SU-DHL-6 (cell line): ENCODE data around the gene PDE9A.

ENCODE experiments used
- H2AFZ ChIP-seq: fragments of 200-600 bp; sonication (generic); 2 replicates; pipeline ENCODE4 v1.6.1; 2014; ENCODE audit warnings: low read depth, mild to moderate bottlenecking, moderate library complexity, mixed read lengths, antibody characterized with exemption, low read length; ENCODE audit not compliant: severe bottlenecking
- H3F3A ChIP-seq: fragments of 200-600 bp; shearing (Covaris generic); 2 replicates; pipeline ENCODE4 v1.6.0; 2016; ENCODE audit warnings: antibody characterized with exemption, mild to moderate bottlenecking; ENCODE audit not compliant: insufficient read depth
- H3K27ac ChIP-seq: fragments of 200-600 bp; sonication (generic); 2 replicates; pipeline ENCODE4 v1.5.1; 2016; ENCODE audit warnings: low read depth, mild to moderate bottlenecking, low read length, moderate library complexity, mixed read lengths
- H3K27me3 ChIP-seq: fragments of 200-600 bp; sonication (generic), shearing (Covaris generic); 2 replicates; pipeline ENCODE4 v1.6.0; 2014; ENCODE audit warnings: mild to moderate bottlenecking, low read length
- H3K36me3 ChIP-seq: fragments of 200-600 bp; sonication (generic); 2 replicates; pipeline ENCODE4 v1.6.1; 2014; ENCODE audit warnings: mild to moderate bottlenecking, low read length, mixed read lengths
- H3K4me2 ChIP-seq: fragments of 300-600, 200-600 bp; shearing (Covaris generic), sonication (generic); 2 replicates; pipeline ENCODE4 v1.6.0; 2014; ENCODE audit warnings: low read length, low read depth, mild to moderate bottlenecking; ENCODE audit not compliant: poor library complexity, severe bottlenecking
- H3K4me3 ChIP-seq: fragments of 200-600 bp; sonication (generic); 2 replicates; pipeline ENCODE4 v1.5.1; 2014; ENCODE audit warnings: antibody characterized with exemption, low read length, mild to moderate bottlenecking, mixed read lengths; ENCODE audit not compliant: insufficient read depth, poor library complexity, severe bottlenecking
- H3K79me2 ChIP-seq: fragments of 200-600 bp; sonication (generic); 2 replicates; pipeline ENCODE4 v1.6.1; 2014; ENCODE audit warnings: mild to moderate bottlenecking, low read length, moderate library complexity; ENCODE audit not compliant: insufficient read depth
- H3K9ac ChIP-seq: fragments of 200-600 bp; sonication (generic); 2 replicates; pipeline ENCODE4 v1.7.0; 2014; ENCODE audit warnings: mild to moderate bottlenecking, low read length
- H3K9me2 ChIP-seq: fragments of 200-600 bp; sonication (generic); replicated peaks from 2 replicates; pipeline ENCODE4 v1.6.1; 2014; ENCODE audit warnings: low read length; ENCODE audit not compliant: insufficient read depth
- H3K9me3 ChIP-seq: fragments of 200-600 bp; sonication (generic); 2 replicates; pipeline ENCODE4 v1.6.1; 2014; ENCODE audit warnings: low read length, mixed read lengths; ENCODE audit not compliant: insufficient read depth
- H4K20me1 ChIP-seq: fragments of 200-600 bp; sonication (generic); 2 replicates; pipeline ENCODE4 v1.6.1; 2014; ENCODE audit warnings: low read depth, mild to moderate bottlenecking, antibody characterized with exemption, low read length, moderate library complexity, mixed read lengths
- CTCF ChIP-seq: fragments of 200-600 bp; sonication (generic); IDR thresholded peaks from one replicate; pipeline ENCODE4 v1.5.1; 2017; ENCODE audit warnings: antibody characterized with exemption, mild to moderate bottlenecking, low read length, moderate library complexity; ENCODE audit not compliant: insufficient read depth, poor library complexity, severe bottlenecking
- EZH2phosphoT487 ChIP-seq: fragments of 200-600 bp; sonication (generic), shearing (Covaris generic); conservative IDR thresholded peaks from 2 replicates; pipeline ENCODE4 v1.6.1; 2018; ENCODE audit warnings: mild to moderate bottlenecking, antibody characterized with exemption, low read length, moderate library complexity, mixed read lengths

PDE9A gene

DNA sequence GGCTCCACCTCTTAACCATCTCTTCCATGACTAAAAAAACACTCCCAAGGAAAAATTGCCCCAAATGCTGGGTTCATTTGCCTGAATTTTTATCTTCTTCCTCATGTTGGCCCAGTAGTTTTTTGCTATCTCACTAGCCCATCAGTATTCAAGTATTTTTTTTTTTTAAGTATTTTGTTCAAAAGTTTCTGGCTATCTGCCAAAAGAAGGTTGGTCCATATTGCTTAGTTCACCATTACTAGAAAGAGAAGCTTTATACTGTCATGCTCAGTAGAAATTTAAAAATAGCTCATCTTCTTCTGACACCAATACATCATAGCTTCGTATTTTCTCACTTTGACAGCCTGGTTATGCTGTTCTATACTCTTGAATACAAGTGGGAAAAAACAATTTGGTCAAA is 41.0 kb upstream of the PDE9A start:
- Histone ChIP-seq H3K4me2 (no peak overlapping the region), H4K20me1 (no peaks in the 10 kb centered on the region), H3K9me3 (peaks cover 6% of the 10 kb centered on the region; the same call in 1 of the 2 replicates), H3K4me3 (no peak overlapping the region), H2AFZ (no peak overlapping the region), H3K27ac (no peak overlapping the region), H3K36me3 (no peaks in the 10 kb centered on the region), H3K9ac (no peak overlapping the region), H3K79me2 (no peaks in the 10 kb centered on the region), H3K9me2 (no peaks in the 10 kb centered on the region), H3F3A (no peaks in the 10 kb centered on the region), H3K27me3 (no peaks in the 10 kb centered on the region)
- TF ChIP-seq CTCF (no peak), EZH2phosphoT487 (no peak)

- H2AFZ ChIP-seq, result no peak overlapping the region
These were observed 39.7 kb upstream of the PDE9A start for GRCh38 chr21:42613756-42614155.

GRCh38 chr21:42614396-42614795 is 39.0 kb upstream of the PDE9A start:
- Histone ChIP-seq H3K79me2 (no peaks in the 10 kb centered on the region), H3K27ac (no peak overlapping the region), H3K4me3 (no peak overlapping the region), H3K9ac (no peak overlapping the region), H3K27me3 (no peaks in the 10 kb centered on the region), H3K9me2 (no peaks in the 10 kb centered on the region), H3K9me3 (peaks cover 6% of the 10 kb centered on the region; the same call in 1 of the 2 replicates), H3K36me3 (no peaks in the 10 kb centered on the region), H4K20me1 (no peaks in the 10 kb centered on the region), H3F3A (no peaks in the 10 kb centered on the region), H2AFZ (no peak overlapping the region), H3K4me2 (no peak overlapping the region)
- no peak for TF ChIP-seq CTCF
- no peak for TF ChIP-seq EZH2phosphoT487

More at GRCh38 chr21:42613756-42614155, 39.7 kb upstream of the PDE9A start:
- Histone ChIP-seq H3K9me2 (no peaks in the 10 kb centered on the region), H3F3A (no peaks in the 10 kb centered on the region), H3K9me3 (peaks cover 6% of the 10 kb centered on the region; the same call in 1 of the 2 replicates), H3K9ac (no peak overlapping the region), H4K20me1 (no peaks in the 10 kb centered on the region), H3K27ac (no peak overlapping the region), H3K36me3 (no peaks in the 10 kb centered on the region), H3K4me2 (no peak overlapping the region), H3K79me2 (no peaks in the 10 kb centered on the region), H3K27me3 (no peaks in the 10 kb centered on the region), H3K4me3 (no peak overlapping the region)
- TF ChIP-seq CTCF, result no peak
- no peak for TF ChIP-seq EZH2phosphoT487
